GOT3 (cell line): ENCODE data around the gene MTMR12.
"Not testable (repeated sequence)": the region's sequence is repeated elsewhere in the genome, so short reads cannot be mapped to it uniquely, and the experiment has no call there.

ENCODE experiments used
- DNase-seq: peaks from one replicate; lab custom pipeline; 2025; ENCODE audit warnings: mixed read lengths; lab: John Stamatoyannopoulos, UW

Gene MTMR12

DNA sequence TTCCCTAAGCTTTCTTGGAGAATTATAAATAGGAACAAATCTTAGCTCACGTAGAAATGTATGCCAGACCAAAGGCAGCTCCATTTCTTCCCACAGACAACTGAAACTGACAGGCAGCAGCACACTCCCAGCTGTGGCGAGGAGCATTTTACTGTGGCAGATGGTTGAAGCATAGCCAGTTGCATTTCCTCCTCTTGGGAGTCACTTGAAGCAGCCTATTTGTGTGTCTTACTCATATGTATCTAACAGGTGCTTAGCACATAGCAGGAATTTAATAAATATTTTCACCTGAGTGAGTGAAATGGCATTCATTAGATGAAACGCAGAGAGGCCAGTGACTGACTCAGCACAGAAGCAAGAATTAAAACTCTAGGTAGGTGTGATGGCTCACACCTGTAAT, 12.3 kb upstream of the MTMR12 start:
- DNase-seq = no peak

DNA sequence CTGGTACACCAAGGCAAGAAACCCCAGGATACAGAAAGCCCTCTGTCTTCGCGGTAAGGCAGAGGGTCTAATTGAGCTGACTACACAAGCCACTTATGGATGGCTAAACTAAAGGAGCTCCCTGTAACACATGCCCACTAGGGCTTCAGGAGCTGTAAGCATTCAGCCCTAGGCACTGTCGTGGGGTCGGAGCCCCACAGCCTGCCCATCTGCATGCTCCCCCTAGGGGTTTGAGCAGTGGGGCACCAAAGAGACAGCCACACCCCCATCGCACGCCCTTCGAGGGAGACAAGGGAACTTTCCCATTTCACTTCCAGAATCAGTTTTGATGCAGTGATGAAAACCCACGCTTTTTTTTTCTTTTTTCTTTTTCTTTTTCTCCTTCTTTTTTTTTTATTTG, 11.0 kb upstream of the MTMR12 start:
- DNase-seq = no peak

DNA sequence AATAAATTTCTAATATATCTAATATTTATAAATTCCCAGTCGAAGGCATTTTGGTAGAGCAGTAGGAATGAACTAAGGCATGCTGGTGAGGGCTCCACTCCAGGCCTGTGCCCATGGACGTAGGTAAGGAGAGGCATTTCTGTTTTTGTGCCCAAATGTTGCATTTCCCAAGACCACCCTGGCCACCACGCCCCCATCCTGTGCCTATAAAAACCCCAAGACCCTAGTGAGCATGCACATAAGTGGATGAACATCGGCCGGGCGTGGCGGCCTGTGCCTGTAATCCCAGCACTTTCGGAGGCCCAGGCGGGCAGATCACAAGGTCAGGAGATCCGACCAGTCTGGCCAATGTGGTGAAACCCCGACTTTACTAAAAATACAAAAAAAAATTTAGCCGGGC, 10.1 kb upstream of the MTMR12 start:
- DNase-seq = no peak

DNA sequence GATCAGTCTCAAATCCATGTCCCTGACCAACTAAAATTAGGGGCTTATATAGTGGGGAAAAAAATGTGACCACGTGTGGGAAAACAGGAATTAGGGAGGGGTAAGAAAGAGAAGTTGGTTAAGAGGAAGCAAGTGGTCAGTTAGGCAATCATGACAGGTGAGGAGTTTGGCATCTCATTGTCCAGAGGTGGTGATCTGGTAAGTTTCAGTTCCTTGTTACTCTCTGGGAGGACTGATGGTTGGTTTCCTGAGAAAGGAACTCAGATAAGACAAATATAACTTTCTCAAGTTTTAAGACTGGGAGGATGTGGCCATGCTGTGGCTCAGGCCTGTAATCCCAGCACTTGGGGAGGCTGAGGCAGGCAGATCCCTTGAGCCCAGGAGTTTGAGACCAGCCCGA, 9.0 kb upstream of the MTMR12 start:
- not testable (repeated sequence) for DNase-seq

DNA sequence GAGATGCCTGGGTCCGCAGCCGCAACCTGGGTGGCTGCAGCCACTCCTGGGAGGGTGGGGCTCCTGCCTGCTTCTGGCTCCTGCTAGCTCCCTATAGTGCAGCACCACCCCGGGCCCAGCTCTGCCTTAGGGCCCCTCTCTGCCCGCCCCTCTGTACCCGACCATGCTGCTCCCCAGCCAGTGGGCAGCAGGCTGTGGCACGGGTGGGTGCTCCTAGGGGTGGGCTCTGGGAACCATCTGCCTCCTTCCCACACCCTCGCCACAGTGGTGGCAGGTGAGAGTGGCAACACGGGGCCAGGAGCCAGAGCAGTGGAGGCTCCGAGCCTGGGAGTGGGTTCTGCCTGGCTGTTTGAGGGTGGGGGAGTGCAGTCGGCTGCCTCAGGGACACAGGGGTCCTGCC, 7.8 kb upstream of the MTMR12 start:
- DNase-seq = no peak

DNA sequence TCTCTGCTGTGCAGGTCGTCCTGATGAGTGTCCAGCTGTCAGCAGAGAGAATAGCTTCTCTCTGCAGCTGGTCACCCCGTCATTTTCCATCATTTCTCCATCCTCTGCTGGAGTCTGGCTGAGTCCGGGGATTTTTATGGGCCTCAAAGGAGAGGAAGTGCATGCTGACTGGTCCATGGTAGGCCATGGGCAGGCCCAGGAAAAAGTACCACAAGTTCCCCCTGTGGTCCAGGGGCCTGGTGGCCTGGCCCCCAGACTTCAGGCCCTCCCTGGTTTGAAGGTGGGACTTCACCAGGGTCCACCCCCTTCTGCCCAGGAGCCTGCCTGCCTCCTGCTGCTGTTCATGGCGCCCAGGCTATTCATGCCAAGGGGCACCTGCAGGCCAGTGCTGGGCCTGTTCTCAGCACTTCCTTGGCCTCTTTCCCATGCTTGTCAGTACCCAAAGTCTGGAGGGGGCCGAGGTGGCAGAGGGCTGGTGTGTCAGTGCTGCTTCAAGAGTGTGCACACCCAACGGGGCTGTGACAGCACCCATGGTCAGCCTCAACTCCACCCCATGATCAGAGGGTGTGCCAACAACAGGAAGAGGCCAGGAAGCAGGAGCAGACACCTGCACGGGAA, 7.3 kb upstream of the MTMR12 start:
- DNase-seq = no peak

DNA sequence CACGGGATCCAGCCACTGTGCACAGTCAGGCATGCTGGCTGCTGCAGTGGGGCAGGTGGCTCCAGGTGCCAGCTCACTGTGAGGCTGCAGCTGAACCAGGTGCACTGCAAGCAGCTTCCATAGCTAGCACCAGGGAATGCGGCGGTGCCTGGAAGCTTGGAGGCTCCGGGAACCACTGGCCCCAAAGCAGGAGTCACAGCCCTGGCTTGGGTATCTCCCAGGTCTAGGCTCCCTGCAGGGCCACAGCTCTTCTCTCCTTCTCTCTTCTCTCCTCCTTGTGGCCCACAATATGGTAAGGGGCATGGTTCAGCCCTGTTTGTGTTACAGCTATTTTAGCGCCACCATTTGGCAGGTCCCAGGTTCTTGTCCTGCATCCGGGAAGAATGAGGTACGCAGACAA, 6.7 kb upstream of the MTMR12 start:
- no peak for DNase-seq

DNA sequence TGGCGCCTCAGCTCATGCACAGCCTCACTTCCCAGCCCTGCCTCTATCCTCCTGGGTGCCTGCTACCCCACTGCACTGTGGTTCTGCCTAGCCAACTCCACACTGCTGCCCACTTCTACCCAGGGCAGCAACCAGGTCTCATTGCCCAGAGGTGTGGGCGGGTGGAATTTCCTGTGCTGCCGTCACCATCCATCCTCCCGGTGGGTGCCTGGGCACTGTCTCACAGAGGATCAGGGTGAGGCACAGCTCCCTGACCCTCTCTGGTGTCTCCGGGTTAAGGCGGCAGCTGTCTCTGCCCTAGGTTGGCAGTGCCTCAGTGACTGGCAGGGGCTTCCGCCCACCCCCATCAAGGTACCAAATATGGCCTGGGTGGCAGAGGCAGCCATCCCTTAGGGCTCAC, 4.3 kb upstream of the MTMR12 start:
- DNase-seq = no peak

DNA sequence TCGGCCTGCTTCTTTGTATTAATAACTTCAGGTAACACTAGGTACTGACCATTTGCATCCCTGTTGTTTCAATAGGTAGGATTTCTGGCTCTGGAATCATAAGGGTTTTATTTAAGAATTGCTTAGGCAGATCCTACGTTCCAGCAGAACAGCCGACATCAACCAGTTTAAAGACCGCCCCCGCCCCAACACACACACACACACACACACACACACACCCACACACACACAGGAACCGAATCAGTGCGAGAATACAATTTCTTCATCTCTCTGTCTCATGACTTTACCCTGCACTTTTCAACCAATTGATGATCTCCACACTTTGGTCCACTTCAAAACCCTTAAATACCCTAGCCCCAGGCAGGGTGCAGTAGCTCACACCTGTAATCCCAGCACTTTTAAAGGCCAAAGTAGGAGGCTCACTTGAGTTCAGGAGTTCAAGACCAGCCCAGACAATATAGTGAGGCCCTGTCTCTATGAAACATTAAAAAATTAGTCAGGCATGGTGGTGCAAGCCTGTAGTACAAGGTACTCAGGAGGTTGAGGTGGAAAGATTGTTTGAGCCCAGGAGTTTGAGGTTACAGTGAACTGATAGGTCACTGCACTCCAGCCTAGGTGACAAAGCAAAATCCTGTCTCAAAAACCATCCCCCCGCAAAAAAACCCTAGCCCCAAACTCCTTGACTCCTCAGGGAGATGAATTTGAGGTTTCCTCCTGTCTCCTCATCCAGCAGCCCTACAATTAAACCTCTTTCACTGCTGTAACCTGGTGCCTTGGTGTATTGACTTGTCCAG, 2.7 kb upstream of the MTMR12 start:
- no peak for DNase-seq

DNA sequence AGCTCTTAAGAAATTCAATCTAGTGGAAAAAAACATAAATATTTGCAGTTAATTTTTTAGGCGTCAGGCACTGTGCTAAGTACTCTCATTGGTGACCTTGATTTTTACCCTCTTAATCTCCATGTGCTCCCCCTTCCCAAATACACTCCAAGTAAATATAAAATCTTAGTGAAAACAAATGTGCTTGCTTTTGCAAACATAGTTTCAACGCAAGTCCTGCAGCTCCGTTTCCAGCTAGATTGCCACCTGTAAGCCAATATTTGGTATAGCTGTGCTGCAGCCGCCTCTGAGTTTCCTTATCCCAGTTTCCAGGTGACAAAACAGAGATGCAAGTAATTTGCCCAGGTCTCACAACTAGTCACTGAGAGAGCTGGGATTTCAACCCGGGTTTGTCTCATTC, 1.9 kb upstream of the MTMR12 start:
- DNase-seq = no peak

DNA sequence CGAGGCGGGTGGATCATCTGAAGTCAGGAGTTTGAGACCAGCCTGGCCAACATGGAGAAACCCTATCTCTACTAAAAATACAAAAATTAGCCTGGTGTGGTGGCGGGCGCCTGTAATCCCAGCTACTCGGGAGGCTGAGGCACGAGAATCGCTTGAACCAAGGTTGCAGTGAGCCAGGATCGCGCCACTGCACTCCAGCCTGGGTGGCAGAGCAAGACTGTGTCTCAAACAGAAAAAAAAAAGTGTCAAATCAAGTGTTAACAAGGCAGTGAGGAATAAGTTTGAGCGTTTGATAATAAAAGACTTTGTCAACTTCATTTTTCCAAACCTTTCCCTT, 1.4 kb upstream of the MTMR12 start:
- DNase-seq = not testable (repeated sequence)

DNA sequence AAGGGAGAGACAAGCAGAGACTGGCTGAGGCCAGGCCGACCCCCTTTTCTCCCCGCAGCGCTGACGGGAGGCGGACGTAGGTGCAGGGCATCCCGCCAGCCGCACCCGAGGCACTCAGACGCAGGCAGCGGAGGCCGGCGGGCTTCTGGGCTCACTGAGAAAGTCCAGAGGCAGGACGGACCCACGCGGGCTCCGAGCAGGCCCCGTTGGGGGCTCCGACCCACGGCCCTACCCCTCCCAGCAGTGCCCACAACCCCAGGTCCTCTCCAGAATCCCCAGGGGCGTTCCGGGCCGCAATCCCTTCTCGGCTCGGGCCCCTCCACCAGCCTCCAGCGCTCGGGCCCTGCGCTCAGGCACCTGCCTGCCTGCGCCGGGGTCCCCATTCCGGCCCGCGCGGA, 543 bp downstream of the MTMR12 start:
- no peak for DNase-seq

DNA sequence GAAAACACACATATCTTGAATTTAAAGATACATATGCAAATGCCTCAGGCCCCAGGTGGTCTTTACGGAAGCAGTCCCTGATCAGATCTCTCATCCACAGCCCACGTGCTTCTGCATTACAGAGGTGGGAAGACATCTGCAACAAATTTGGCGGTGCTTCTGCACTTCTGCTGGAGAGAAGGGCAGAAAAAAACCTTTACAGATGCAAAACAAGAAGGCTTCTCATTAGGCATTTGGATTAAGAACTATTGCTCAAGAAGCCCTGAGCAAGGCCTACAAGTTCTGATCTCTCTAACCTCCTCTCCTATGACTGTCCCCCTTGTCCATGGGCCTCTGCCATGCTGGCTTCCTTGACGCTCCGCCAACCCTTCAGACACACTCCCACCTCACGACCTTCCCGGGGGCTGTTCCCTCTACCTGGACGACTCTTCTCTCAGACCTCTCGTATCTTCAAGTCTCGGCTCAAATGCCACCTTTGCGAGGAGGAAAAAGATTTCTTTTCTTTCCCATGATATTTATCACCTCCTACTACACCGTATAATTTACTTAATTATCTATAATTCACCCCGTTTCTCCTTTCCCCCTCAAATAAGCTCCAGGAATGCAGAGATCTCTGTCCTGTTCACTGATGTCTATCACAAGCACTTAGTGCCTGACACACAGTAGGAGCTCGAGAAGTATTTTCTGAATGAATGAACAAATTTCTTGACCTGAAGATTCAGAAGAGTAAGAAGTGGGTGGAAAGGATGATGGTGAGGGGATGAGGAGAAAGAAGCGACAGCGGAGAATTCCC, 1.1 kb downstream of the MTMR12 start:
- DNase-seq = no peak

DNA sequence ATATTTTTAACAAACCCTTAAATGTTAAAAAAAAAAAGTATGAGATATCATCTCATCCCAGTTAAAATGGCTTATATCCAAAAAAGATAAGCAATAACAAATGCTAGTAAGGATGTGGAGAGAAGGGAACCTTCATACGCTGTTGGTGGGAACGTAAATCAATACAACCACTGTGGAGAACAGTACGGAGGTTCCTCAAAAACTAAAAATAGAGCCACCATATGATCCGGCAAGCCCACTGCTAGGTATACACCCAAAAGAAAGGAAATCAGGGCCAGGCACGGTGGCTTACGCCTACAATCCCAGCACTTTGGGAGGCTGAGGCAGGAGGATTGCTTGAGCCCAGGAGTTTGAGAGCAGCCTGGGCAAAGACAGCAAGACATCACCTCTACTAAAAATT, 3.0 kb downstream of the MTMR12 start:
- no peak for DNase-seq

DNA sequence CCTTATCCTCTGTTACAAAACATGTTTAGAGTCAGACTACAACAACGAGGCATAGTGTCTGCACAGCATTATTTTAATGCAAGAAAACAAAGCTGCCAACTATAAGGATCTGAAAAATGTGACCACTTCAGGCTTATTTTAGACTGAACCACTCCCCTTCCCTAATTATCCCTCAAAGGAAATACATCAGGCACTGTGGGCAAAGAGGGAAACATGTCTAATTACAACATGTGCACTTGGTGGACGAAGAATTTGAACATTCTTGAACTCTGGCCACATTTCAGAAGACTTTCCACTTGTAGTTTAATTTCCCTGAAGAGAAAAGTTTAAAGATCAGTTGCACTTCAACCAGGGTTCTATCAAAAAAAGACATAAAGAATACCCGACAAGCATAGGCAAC, 3.8 kb downstream of the MTMR12 start:
- DNase-seq = no peak

DNA sequence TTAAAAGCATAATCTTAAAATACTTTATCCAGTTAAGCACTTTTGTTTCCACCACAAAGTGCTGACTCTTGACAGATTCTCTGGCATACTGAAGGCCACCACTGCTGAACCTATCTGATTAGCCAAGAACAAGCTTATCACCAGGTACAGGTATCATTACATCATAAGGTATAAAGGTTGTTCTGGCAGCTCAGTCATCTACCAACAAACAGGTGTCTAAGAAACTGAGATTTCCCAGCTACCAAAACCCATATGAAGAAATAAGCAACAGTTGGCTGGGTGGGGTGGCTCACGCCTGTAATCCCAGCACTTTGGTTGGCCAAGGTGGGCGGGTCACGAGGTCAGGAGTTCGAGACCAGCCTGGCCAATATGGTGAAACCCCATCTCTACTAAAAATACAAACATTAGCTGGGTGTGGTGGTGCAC, 5.0 kb downstream of the MTMR12 start:
- DNase-seq = no peak

DNA sequence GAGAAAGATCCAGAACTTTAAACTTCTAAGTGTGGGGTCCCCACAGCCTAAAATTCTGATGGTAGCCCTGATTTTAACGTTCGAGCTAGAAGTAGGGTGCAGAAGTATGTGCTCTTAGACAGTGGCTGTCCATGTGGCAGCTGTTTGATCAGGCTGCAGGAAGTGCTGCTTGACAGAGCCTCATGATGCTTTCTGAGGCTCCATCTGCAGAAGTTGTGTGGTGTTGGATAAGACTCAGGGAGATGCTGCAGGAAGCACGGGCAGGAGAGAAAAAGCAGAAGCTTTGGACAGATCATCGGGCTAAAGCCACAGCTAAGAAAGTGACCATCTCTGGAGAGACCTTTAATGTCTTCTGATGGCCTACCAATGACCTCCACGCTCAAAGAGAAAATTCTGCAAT, 8.1 kb downstream of the MTMR12 start:
- no peak for DNase-seq

DNA sequence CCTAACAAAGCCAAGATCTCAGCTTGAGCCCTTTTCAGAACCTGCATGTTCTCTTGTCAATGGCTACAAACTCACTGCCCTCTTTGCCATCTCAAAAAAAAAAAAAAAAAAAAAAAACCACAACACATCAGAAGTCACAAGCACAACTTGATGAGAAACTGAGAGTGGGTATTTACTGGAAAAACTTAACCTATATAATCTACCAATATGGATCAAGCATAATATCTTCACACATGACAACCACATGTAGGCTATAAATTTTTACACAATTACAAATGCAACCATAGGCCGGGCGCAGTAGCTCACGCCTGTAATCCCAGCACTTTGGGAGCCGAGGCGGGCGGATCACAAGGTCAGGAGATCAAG, 9.0 kb downstream of the MTMR12 start:
- DNase-seq = no peak

DNA sequence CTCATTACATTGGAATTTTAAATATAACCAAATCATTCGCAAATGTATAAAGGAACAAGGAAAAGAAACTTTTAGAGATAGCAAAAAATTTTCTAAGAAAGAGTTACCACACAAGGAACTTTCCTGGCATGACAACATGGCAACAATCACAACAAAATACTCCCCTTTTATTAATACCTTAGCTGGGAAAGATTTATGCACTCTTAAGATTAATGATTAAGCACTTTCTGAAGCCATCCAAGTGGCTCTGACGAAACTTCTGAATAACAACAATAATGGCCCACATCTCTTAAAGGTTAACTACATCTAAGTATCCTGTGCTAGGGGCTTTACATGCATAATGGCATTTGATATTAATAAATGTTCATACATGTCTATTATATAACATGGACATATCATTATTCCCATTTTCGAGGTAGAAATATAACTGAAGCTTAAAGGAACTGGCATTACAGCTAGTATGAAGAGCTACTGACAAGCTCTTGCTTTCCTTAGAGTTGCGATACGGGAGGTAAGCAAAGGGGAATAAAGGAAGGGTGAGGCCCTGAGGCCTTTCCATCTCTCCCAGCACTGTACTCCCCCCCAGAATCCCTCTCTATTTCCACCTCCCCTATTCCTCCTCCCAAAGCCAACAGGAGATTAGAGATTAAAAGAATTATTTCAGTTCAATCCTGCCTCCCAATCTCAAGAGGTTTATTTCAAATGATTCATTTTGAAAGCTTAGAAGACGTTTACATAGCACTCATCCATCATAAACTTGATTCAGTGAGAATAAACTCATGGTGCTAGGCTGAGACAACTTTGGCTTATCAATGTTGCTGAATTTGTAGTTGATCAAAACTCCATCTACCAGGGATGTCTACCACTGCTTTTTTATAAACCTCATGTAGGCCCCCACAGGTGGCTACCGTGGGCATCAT, 9.6 kb downstream of the MTMR12 start:
- no peak for DNase-seq

DNA sequence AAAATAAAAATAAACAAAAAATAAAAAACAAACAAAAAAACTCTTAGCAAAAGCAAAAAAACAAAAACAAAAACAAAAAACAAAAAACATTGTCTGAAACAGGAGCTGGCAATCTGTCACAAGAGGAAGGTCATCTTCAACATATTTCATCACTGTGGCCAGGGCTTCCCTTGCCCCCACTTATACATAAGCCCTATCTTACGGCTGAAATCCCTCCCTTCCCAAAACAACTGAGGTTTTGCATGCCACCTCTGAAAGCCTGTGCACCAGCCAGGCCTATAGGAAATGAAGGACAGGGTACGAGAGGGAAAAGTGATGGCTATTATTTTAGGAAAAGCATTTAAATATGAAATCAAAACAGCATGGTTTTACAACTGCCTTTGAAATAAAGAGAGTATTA, 10.8 kb downstream of the MTMR12 start:
- no peak for DNase-seq

DNA sequence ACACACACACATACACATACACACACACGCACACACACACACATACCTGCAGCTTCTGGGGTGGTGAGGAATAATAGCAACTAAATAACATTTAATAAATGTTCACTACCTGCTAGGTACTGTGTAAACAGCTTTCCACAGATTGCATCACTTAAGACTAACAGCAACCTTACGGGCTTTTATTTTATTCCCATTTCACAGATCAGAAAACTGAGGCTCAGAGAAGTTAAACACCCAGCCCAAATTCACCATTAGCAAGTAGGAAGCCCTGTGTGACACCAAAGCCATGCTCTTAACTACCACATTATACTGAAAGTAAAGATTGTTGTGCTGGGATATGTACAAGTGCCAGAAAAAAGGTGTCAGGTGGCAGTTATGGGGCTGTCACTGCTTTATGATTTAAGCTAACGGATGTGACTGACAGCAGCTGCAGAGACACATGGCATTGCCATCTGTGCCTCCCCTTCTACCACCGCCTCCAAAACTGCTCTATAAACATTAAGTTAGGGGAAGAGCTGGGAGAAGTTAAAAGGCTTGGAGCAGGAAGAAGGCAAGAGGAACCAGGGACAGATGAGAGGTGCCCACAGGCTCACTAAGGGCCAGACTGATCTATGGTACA, 13.6 kb downstream of the MTMR12 start:
- no peak for DNase-seq

DNA sequence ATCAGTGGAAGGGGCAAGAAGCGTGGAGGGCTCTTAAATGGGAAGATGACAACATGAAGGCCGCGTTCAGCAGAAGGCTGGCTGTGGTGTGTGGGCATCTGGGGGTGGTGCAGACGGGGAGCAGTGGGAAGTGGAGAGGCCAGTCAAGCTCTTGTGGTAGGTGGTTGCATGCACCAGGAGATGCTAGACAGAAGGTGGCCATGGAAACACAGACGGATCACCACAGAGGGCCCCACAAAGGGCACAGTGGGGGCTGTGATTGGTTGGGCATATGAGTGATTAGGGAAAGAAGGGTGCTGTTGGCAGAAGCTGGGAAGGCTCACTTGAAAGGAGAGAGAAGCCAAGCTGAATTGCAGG, 14.7 kb downstream of the MTMR12 start:
- no peak for DNase-seq
